Endothelial cell of umbilical vein (primary cell): ENCODE results near the gene SHISA5.

Experiments
- POLR2A ChIP-seq: IDR thresholded peaks from 2 replicates; pipeline ENCODE4 v1.6.1; 2012; ENCODE audit warnings: low read depth, mild to moderate bottlenecking, control low read depth, low read length
- POLR2AphosphoS5 ChIP-seq: IDR thresholded peaks from 2 replicates; pipeline ENCODE4 v1.6.1; 2012; ENCODE audit warnings: low read depth, mild to moderate bottlenecking, control low read depth, low read length, moderate library complexity; ENCODE audit not compliant: insufficient read depth
- TF ChIP-seq, protein P1 (sequence below), 2 donors: IDR thresholded peaks; 1 replicate in 1 of 2; 2 replicates in 1 of 2; pipeline ENCODE4 v1.5.1; 2011; ENCODE audit warnings: low read length in 2 of 2, mild to moderate bottlenecking in 2 of 2, moderate library complexity in 2 of 2, control low read depth in 1 of 2, inconsistent platforms in 1 of 2, low read depth in 1 of 2; ENCODE audit not compliant: insufficient read depth in 1 of 2; ENCODE audit errors: extremely low read depth in 1 of 2

DNA sequence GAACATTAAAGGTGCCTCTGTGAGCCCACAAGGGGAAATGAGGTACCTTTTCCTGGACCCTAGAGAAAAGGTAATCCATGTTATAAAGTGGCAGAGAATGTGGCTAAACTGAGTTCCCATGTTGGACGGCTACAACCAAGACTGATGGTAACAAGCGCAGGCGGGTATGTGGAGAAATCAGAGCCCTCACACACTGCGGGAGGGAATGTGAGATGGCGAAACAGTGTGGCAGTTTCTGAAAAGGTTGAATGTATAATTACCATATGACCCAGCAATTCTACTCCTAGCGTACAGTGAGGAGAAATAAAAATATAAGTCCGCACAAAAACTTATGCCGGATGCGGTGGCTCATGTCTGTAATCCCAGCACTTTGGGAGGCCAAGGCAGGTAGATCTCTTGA, 24.1 kb upstream of the SHISA5 start:
- TF ChIP-seq POLR2A (no peak), POLR2AphosphoS5 (no peak)
- TF ChIP-seq, protein P1, sequence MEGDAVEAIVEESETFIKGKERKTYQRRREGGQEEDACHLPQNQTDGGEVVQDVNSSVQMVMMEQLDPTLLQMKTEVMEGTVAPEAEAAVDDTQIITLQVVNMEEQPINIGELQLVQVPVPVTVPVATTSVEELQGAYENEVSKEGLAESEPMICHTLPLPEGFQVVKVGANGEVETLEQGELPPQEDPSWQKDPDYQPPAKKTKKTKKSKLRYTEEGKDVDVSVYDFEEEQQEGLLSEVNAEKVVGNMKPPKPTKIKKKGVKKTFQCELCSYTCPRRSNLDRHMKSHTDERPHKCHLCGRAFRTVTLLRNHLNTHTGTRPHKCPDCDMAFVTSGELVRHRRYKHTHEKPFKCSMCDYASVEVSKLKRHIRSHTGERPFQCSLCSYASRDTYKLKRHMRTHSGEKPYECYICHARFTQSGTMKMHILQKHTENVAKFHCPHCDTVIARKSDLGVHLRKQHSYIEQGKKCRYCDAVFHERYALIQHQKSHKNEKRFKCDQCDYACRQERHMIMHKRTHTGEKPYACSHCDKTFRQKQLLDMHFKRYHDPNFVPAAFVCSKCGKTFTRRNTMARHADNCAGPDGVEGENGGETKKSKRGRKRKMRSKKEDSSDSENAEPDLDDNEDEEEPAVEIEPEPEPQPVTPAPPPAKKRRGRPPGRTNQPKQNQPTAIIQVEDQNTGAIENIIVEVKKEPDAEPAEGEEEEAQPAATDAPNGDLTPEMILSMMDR (IDR thresholded peaks at IDR 0.05; ENCODE audit: extremely low read depth in 1 of 2, insufficient read depth in 1 of 2, low read depth in 1 of 2, low read length in 2 of 2), result no peak
